H9 (cell line): ENCODE data around the gene HDAC6. TPM values are rescaled to one million over a fixed set of nuclear protein-coding genes. Genes with fewer than 3 reads are reported as not detected.

Experiments used
- DNase-seq: peaks from one replicate; pipeline ENCODE4 v3.0.0-alpha.2; 2017
- H2AFZ ChIP-seq: one replicate; pipeline ENCODE4 v1.6.1; 2013; ENCODE audit warnings: mild to moderate bottlenecking, low read length, control low read depth, moderate library complexity
- H2AK5ac ChIP-seq: 2 replicates; pipeline ENCODE4 v1.6.1; 2013; ENCODE audit warnings: low read length, control low read depth, mixed read lengths; ENCODE audit not compliant: insufficient read length
- H2BK120ac ChIP-seq: one replicate; pipeline ENCODE4 v1.6.1; 2013; ENCODE audit warnings: low read depth, mild to moderate bottlenecking, low read length, control low read depth, inconsistent platforms; ENCODE audit not compliant: poor library complexity, severe bottlenecking
- H2BK12ac ChIP-seq: 2 replicates; pipeline ENCODE4 v1.6.1; 2013; ENCODE audit warnings: low read length, control low read depth, mixed read lengths, low read depth; ENCODE audit not compliant: insufficient read length
- H2BK15ac ChIP-seq: 2 replicates; pipeline ENCODE4 v1.6.1; 2013; ENCODE audit warnings: low read depth, low read length, control low read depth
- H2BK20ac ChIP-seq: one replicate; pipeline ENCODE4 v1.6.1; 2013; ENCODE audit warnings: low read depth, mild to moderate bottlenecking, low read length, control low read depth, inconsistent platforms; ENCODE audit not compliant: poor library complexity, severe bottlenecking
- H2BK5ac ChIP-seq: 2 replicates; pipeline ENCODE4 v1.6.1; 2013; ENCODE audit warnings: low read length, control low read depth, mixed read lengths; ENCODE audit not compliant: insufficient read length
- H3K14ac ChIP-seq: 2 replicates; pipeline ENCODE4 v1.6.1; 2013; ENCODE audit warnings: low read length, control low read depth; ENCODE audit not compliant: insufficient read depth
- H3K18ac ChIP-seq: 2 replicates; pipeline ENCODE4 v1.6.1; 2013; ENCODE audit warnings: low read depth, mild to moderate bottlenecking, mixed read lengths, low read length, control low read depth; ENCODE audit not compliant: insufficient read length
- H3K23ac ChIP-seq: 2 replicates; pipeline ENCODE4 v1.6.1; 2013; ENCODE audit warnings: low read length, control low read depth, mixed read lengths, low read depth; ENCODE audit not compliant: insufficient read length
- H3K23me2 ChIP-seq: 2 replicates; pipeline ENCODE4 v1.6.1; 2013; ENCODE audit warnings: low read depth, mild to moderate bottlenecking, mixed read lengths, low read length, control low read depth; ENCODE audit not compliant: insufficient read length, poor library complexity, severe bottlenecking
- H3K27ac ChIP-seq: 2 replicates; pipeline ENCODE4 v1.5.1; 2013; ENCODE audit warnings: low read length, control low read depth, mixed read lengths, low read depth; ENCODE audit not compliant: insufficient read length
- H3K27me3 ChIP-seq: 2 replicates; pipeline ENCODE4 v1.6.1; 2013; ENCODE audit warnings: low read length, control low read depth, inconsistent platforms; ENCODE audit not compliant: insufficient read depth
- H3K4ac ChIP-seq: 2 replicates; pipeline ENCODE4 v1.6.1; 2013; ENCODE audit warnings: low read depth, mild to moderate bottlenecking, control low read depth, inconsistent platforms, low read length, moderate library complexity
- H3K4me1 ChIP-seq: 2 replicates; pipeline ENCODE4 v1.6.1; 2013; ENCODE audit warnings: low read length, control low read depth, inconsistent platforms; ENCODE audit not compliant: insufficient read depth
- H3K4me2 ChIP-seq: 2 replicates; pipeline ENCODE4 v1.6.1; 2013; ENCODE audit warnings: low read length, control low read depth, mixed read lengths; ENCODE audit not compliant: insufficient read length, insufficient read depth
- H3K56ac ChIP-seq: 2 replicates; pipeline ENCODE4 v1.6.1; 2013; ENCODE audit warnings: low read depth, mild to moderate bottlenecking, mixed read lengths, low read length, control low read depth; ENCODE audit not compliant: insufficient read length
- H3K79me1 ChIP-seq: 2 replicates; pipeline ENCODE4 v1.6.1; 2013; ENCODE audit warnings: low read depth, mild to moderate bottlenecking, moderate library complexity, low read length, control low read depth, inconsistent platforms; ENCODE audit not compliant: insufficient read depth, poor library complexity, severe bottlenecking
- H3K79me2 ChIP-seq: 2 replicates; pipeline ENCODE4 v1.6.1; 2013; ENCODE audit warnings: low read length, control low read depth, inconsistent platforms; ENCODE audit not compliant: insufficient read depth
- H3K9ac ChIP-seq: 2 replicates; pipeline ENCODE4 v1.6.1; 2013; ENCODE audit warnings: low read length, control low read depth, mixed read lengths; ENCODE audit not compliant: insufficient read length; ENCODE audit errors: extremely low read depth
- H3K9me3 ChIP-seq: one replicate; pipeline ENCODE4 v1.6.1; 2013; ENCODE audit warnings: low read depth, low read length, inconsistent platforms; ENCODE audit not compliant: control insufficient read depth
- H3T11ph ChIP-seq: one replicate; pipeline ENCODE4 v1.6.1; 2013; ENCODE audit warnings: mild to moderate bottlenecking, low read length, control low read depth, inconsistent platforms
- H4K20me1 ChIP-seq: one replicate; pipeline ENCODE4 v1.6.1; 2013; ENCODE audit not compliant: control insufficient read depth, insufficient read length, insufficient read depth
- H4K5ac ChIP-seq: 2 replicates; pipeline ENCODE4 v1.6.1; 2013; ENCODE audit warnings: low read depth, mild to moderate bottlenecking, mixed read lengths, low read length, control low read depth; ENCODE audit not compliant: insufficient read length
- H4K8ac ChIP-seq: replicated peaks from 2 replicates; pipeline ENCODE4 v1.6.1; 2013; ENCODE audit warnings: low read length, control low read depth, mixed read lengths, low read depth; ENCODE audit not compliant: insufficient read length
- H4K91ac ChIP-seq: 2 replicates; pipeline ENCODE4 v1.6.1; 2013; ENCODE audit warnings: low read depth, mild to moderate bottlenecking, moderate library complexity, mixed read lengths, low read length, control low read depth; ENCODE audit not compliant: insufficient read length
- H3K27ac Mint-ChIP-seq, 3 experiments: 2 replicates in 2 of 3; 3 replicates in 1 of 3; pipeline ENCODE4 v1.8.0; 2020 to 2021; ENCODE audit warnings: mixed read lengths in 3 of 3, mild to moderate bottlenecking in 1 of 3, moderate library complexity in 1 of 3
- H3K27me3 Mint-ChIP-seq: 2 replicates; pipeline ENCODE4 v1.8.0; 2021; ENCODE audit warnings: low read depth, mild to moderate bottlenecking, moderate library complexity, mixed read lengths
- H3K36me3 Mint-ChIP-seq, 3 experiments: 2 replicates in 2 of 3; 3 replicates in 1 of 3; pipeline ENCODE4 v1.8.0; 2020 to 2021; ENCODE audit warnings: low read depth in 3 of 3, mixed read lengths in 3 of 3; ENCODE audit not compliant: insufficient read depth in 1 of 3
- H3K4me1 Mint-ChIP-seq, 2 experiments: 2 replicates each; pipeline ENCODE4 v1.8.0; 2020; ENCODE audit warnings: mixed read lengths in 2 of 2
- H3K4me3 Mint-ChIP-seq, 2 experiments: 2 replicates in 1 of 2; 3 replicates in 1 of 2; pipeline ENCODE4 v1.8.0; 2020 to 2021; ENCODE audit warnings: mild to moderate bottlenecking in 2 of 2, mixed read lengths in 2 of 2, moderate library complexity in 1 of 2
- H3K9me3 Mint-ChIP-seq, 2 experiments: 2 replicates in 1 of 2; 3 replicates in 1 of 2; pipeline ENCODE4 v1.8.0; 2020; ENCODE audit warnings: mild to moderate bottlenecking in 2 of 2, mixed read lengths in 2 of 2, moderate library complexity in 1 of 2
- CTCF ChIP-seq: fragments of 200-600 bp; sonication (generic); conservative IDR thresholded peaks from 3 replicates; pipeline ENCODE4 v1.8.0; 2021; ENCODE audit warnings: antibody characterized with exemption, mild to moderate bottlenecking
- WGBS: extraction: QIAGEN DNeasy Blood & Tissue Kit; methylation state at CpG from one replicate; pipeline ENCODE4 v1.1.7; 2013; ENCODE audit warnings: missing lambda C conversion rate, low lambda C conversion rate, mixed read lengths; ENCODE audit not compliant: insufficient read length; ENCODE audit errors: extremely low coverage; 5-methylcytosine and 5-hydroxymethylcytosine counted together
- total RNA-seq: library from RNA; stranded (reverse); gene quantifications from 2 replicates; pipeline ENCODE4 v1.2.1, GENCODE V29; 2021

The HDAC6 gene
- total RNA-seq, 1 experiment from 2014 or later = 52.8 TPM

GRCh38 chrX:48789366-48790220, 12.3 kb upstream of the HDAC6 start:
- no peaks in the 10 kb centered on the region for H3K23me2 ChIP-seq
- H3K18ac ChIP-seq = no peak overlapping the region
- no peaks in the 10 kb centered on the region for H4K20me1 ChIP-seq
- Mint-ChIP-seq H3K27me3 (peaks cover 21% of the 10 kb centered on the region), H3K4me1 (no peaks in the 10 kb centered on the region), H3K27ac (no peak overlapping the region; a peak in 1 of 7 replicates), H3K4me3 (no peak overlapping the region), H3K36me3 (peaks cover 0 to 9% (median 5%) of the 10 kb centered on the region in 3 experiments; a peak in 5 of 7 replicates), H3K9me3 (peaks cover 68 to 82% of the 10 kb centered on the region in 2 experiments)
- no peak overlapping the region for H2BK120ac ChIP-seq
- H2BK20ac ChIP-seq = no peak overlapping the region
- no peak overlapping the region for H4K91ac ChIP-seq
- no peaks in the 10 kb centered on the region for H3K27me3 ChIP-seq
- H3T11ph ChIP-seq = no peak overlapping the region
- H3K79me1 ChIP-seq = no peaks in the 10 kb centered on the region
- peaks cover 23% of the 10 kb centered on the region for H3K9me3 ChIP-seq
- no peak overlapping the region for H2BK15ac ChIP-seq
- no peak overlapping the region for H2AFZ ChIP-seq
- no peak for TF ChIP-seq CTCF
- 100% methylated on average over 2 of the region's 7 CpGs for WGBS
- no peak overlapping the region for H4K5ac ChIP-seq
- H3K56ac ChIP-seq = no peak overlapping the region
- H2BK5ac ChIP-seq = no peak overlapping the region
- H2BK12ac ChIP-seq = no peak overlapping the region
- no peak overlapping the region for H3K23ac ChIP-seq
- no peaks in the 10 kb centered on the region for H3K79me2 ChIP-seq
- H4K8ac ChIP-seq = no peak overlapping the region
- H3K27ac ChIP-seq = no peak overlapping the region
- DNase-seq = no peak
- H3K4me2 ChIP-seq = no peak overlapping the region
- H3K4me1 ChIP-seq = no peaks in the 10 kb centered on the region
- H3K4ac ChIP-seq = no peak overlapping the region
- no peak overlapping the region for H3K14ac ChIP-seq
- no peak overlapping the region for H2AK5ac ChIP-seq
- H3K9ac ChIP-seq = no peak overlapping the region
